CD4-positive, CD25-positive, alpha-beta regulatory T cell (primary cell): ENCODE measurements around the gene TMEM248. TPM values are rescaled to one million over a fixed set of nuclear protein-coding genes. Genes with fewer than 3 reads are reported as not detected.
A peak's percentile ranks its signal among the peaks of the same experiment; 100 is the strongest.
"Not testable (repeated sequence)": the region's sequence is repeated elsewhere in the genome, so short reads cannot be mapped to it uniquely, and the experiment has no call there.

ENCODE experiments used
- ATAC-seq, 2 donors: fragments of 150-1000 bp; cut with Tn5 transposase; one replicate each; pipeline ENCODE4 v1.10.0; 2021; ENCODE audit warnings: low read depth in 2 of 2, moderate number of reproducible peaks in 2 of 2, moderate library complexity in 1 of 2
- DNase-seq, 3 donors: peaks; one replicate each; pipeline versions ENCODE4 v3.0.0 to v3.0.0-alpha.2; 2012 to 2022; ENCODE audit warnings: mixed read lengths in 1 of 3
- H3K27ac ChIP-seq: one replicate; pipeline ENCODE4 v1.7.0; 2013; ENCODE audit warnings: mild to moderate bottlenecking, low read length; ENCODE audit not compliant: insufficient read depth, poor library complexity, severe bottlenecking
- H3K27me3 ChIP-seq: one replicate; pipeline ENCODE4 v1.7.0; 2013; ENCODE audit warnings: low read length; ENCODE audit not compliant: control insufficient read depth, insufficient read depth
- H3K36me3 ChIP-seq: one replicate; pipeline ENCODE4 v1.7.0; 2013; ENCODE audit warnings: mild to moderate bottlenecking, low read length, moderate library complexity; ENCODE audit not compliant: control insufficient read depth, insufficient read depth
- H3K4me1 ChIP-seq: 2 replicates; pipeline ENCODE4 v1.7.0; 2013; ENCODE audit warnings: mild to moderate bottlenecking, low read length; ENCODE audit not compliant: insufficient read depth, control insufficient read depth, poor library complexity, severe bottlenecking
- H3K4me3 ChIP-seq: one replicate; pipeline ENCODE4 v1.7.0; 2013; ENCODE audit warnings: low read depth, mild to moderate bottlenecking, low read length, moderate library complexity
- H3K9me3 ChIP-seq, 2 experiments: 1 replicate in 1 of 2; 2 replicates in 1 of 2; pipeline ENCODE4 v1.7.0; 2013; ENCODE audit warnings: low read length in 2 of 2, mild to moderate bottlenecking in 1 of 2, moderate library complexity in 1 of 2; ENCODE audit not compliant: control insufficient read depth in 2 of 2
- H3K27ac Mint-ChIP-seq, 3 donors: one replicate each; pipeline ENCODE4 v1.8.0; 2020 to 2022; ENCODE audit warnings: mild to moderate bottlenecking in 3 of 3, mixed read lengths in 3 of 3, moderate library complexity in 2 of 3
- H3K27me3 Mint-ChIP-seq: one replicate; pipeline ENCODE4 v1.8.0; 2022; ENCODE audit warnings: mild to moderate bottlenecking, mixed read lengths
- H3K36me3 Mint-ChIP-seq: one replicate; pipeline ENCODE4 v1.8.0; 2020; ENCODE audit warnings: mixed read lengths
- H3K4me1 Mint-ChIP-seq, 4 donors: one replicate each; pipeline ENCODE4 v1.8.0; 2020 to 2022; ENCODE audit warnings: mixed read lengths in 4 of 4, mild to moderate bottlenecking in 1 of 4
- H3K4me3 Mint-ChIP-seq, 4 donors: one replicate each; pipeline ENCODE4 v1.8.0; 2020 to 2022; ENCODE audit warnings: mild to moderate bottlenecking in 4 of 4, mixed read lengths in 4 of 4, moderate library complexity in 3 of 4
- H3K9me3 Mint-ChIP-seq, 7 donors: one replicate each; pipeline ENCODE4 v1.8.0; 2020 to 2022; ENCODE audit warnings: mixed read lengths in 7 of 7, mild to moderate bottlenecking in 3 of 7, moderate library complexity in 2 of 7
- polyA plus RNA-seq, 4 donors: library from polyadenylated mRNA; unstranded; fragments of 300-500 nt; fragmentation: Illumina TruSeq; gene quantifications; one replicate each; pipeline ENCODE4 v1.2.3, GENCODE V29; 2021
- total RNA-seq: library from RNA; stranded (reverse); gene quantifications from one replicate; pipeline ENCODE4 v1.2.3, GENCODE V29; 2022

The TMEM248 gene
- total and polyA plus RNA-seq, 5 donors from 2014 or later, result 87.3 to 152 (median 108) TPM

DNA sequence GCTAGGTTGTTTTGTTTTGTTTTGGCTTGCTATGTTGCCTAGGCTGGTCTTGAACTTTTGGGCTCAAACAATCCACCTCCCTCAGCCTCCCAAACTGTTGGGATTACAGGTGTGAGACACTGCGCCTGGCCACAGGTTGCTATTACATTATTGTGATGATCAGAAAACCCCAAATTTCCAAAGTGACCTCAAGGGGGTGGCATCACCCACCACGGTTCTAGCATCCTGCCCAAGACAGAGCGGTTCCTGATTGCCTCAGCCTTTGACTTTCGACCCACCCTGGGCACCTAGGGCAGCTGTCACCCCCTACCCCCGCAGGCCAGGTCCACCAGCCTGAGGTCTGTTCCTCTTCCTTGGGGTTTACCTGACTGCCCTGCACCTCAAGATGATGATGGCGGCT is 46.0 kb downstream of the TMEM248 start:
- Mint-ChIP-seq H3K36me3 (no peaks in the 10 kb centered on the region), H3K4me3 (no peak overlapping the region), H3K27me3 (no peaks in the 10 kb centered on the region), H3K4me1 (no peaks in the 10 kb centered on the region), H3K9me3 (peaks cover 0 to 1% (median 0%) of the 10 kb centered on the region in 7 donors), H3K27ac (no peak overlapping the region)
- Histone ChIP-seq H3K27ac (no peak overlapping the region), H3K4me1 (no peaks in the 10 kb centered on the region), H3K9me3 (no peaks in the 10 kb centered on the region), H3K27me3 (no peaks in the 10 kb centered on the region), H3K4me3 (no peak overlapping the region), H3K36me3 (no peaks in the 10 kb centered on the region)
- no peak for ATAC-seq
- DNase-seq, result no peak

DNA sequence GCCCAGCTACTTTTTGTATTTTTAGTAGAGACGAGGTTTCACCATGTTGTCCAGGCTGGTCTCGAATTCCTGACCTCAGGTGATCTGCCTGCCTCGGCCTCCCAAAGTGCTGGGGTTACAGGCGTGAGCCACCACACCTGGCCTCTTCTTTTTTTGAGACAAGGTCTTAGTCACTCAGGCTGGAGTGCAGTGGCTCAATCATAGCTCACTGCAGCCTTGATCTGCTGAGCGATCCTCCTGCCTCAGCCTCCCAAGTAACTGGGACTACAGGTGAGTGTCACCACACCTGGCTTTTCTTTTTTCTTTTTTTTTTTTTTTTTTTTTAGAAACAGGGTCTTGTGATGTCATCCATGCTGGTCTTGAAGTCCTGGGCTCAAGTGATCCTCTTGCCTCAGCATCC is 48.0 kb downstream of the TMEM248 start:
- H3K4me1 ChIP-seq, H3K27me3 Mint-ChIP-seq, H3K4me3 ChIP-seq, H3K36me3 Mint-ChIP-seq, H3K27me3 ChIP-seq, H3K4me1 Mint-ChIP-seq, H3K9me3 Mint-ChIP-seq, H3K9me3 ChIP-seq, ATAC-seq, H3K36me3 ChIP-seq, H3K27ac Mint-ChIP-seq, DNase-seq, H3K27ac ChIP-seq: not testable (repeated sequence)
- H3K4me3 Mint-ChIP-seq, result peak overlapping the region in 1 of 4 donors; percentile 38

DNA sequence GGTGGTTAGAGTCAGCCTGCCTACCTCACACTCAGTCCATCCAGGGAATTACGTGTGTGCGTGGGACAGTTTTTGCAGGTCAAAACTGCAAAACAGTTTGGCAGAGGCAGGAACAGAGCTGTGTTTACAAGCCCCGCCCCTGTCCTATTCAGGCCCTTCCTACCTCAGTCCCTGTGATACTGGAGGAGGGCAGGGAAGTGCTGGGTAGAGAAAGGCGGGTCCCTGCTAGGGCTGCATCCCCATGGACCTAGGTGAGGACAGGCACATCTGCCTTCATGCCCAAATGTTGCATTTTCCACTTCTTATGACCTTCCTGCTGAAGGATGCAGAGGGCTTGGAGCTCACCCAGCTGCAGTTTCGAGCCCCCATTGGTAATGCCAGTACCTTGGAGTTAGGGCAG is 49.3 kb downstream of the TMEM248 start:
- no peaks in the 10 kb centered on the region for H3K27me3 Mint-ChIP-seq
- no peaks in the 10 kb centered on the region for H3K4me1 Mint-ChIP-seq
- ATAC-seq (no peak), DNase-seq (no peak)
- H3K27ac Mint-ChIP-seq, result no peak overlapping the region
- Histone ChIP-seq H3K4me3 (no peak overlapping the region), H3K36me3 (no peaks in the 10 kb centered on the region), H3K4me1 (no peaks in the 10 kb centered on the region), H3K9me3 (no peaks in the 10 kb centered on the region), H3K27me3 (no peaks in the 10 kb centered on the region), H3K27ac (no peak overlapping the region)
- no peak overlapping the region for H3K4me3 Mint-ChIP-seq
- H3K9me3 Mint-ChIP-seq, result peaks cover 0 to 4% (median 0%) of the 10 kb centered on the region in 7 donors
- H3K36me3 Mint-ChIP-seq, result no peaks in the 10 kb centered on the region

DNA sequence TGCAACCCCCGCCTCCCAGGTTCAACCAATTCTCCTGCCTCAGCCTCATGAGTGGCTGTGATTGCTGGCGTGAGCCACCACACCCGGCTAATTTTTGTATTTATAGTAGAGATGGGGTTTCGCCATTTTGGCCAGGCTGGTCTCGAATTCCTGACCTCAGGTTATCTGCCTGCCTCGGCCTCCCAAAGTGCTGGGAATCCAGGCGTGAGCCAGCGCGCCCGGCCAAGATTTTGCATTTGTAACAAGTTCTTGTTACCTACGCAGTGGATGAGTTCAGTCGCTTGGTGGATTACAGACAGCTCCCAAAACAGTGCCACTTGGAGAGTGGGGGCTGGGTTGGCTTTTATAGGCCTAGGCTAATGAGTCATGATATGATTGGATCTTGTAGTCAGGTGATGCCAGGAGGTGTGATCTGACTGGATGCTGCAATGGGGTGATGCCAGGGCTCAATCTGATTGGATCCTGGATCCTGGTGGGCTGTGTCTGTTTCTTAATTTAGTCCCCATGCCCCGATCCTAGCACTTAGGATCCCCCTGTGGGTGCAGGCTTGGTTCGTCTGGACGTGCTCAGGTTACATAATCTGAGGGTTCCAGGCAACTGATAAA is 54.1 kb downstream of the TMEM248 start:
- Mint-ChIP-seq H3K36me3 (peaks cover under 1% of the 10 kb centered on the region), H3K9me3 (peaks cover 0 to 9% (median 2%) of the 10 kb centered on the region in 7 donors), H3K27ac (no peak overlapping the region), H3K4me3 (no peak overlapping the region), H3K27me3 (no peaks in the 10 kb centered on the region), H3K4me1 (no peaks in the 10 kb centered on the region)
- Histone ChIP-seq H3K36me3 (no peaks in the 10 kb centered on the region), H3K9me3 (peaks cover 0 to 4% of the 10 kb centered on the region in 2 experiments), H3K27me3 (no peaks in the 10 kb centered on the region), H3K27ac (no peak overlapping the region), H3K4me3 (no peak overlapping the region), H3K4me1 (no peaks in the 10 kb centered on the region)
- no peak for DNase-seq
- ATAC-seq, result no peak

DNA sequence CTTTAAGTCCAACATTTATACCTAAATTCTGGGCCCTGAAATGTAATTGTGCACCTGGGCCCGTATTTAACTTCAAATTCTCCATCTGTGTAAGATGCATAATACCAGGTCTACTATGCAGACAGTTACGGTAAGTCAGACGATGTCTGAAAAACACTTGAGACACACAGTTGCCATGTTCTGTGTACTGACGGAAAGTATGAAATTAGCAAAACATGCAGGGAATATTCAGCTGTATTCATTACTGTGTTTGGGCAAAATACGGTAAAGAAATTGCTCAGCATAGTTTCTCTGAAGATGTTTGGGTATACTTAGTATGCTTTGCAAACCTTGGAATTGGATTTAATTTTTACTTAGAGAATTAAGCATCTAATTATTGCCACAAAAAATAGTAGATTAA is 57.3 kb downstream of the TMEM248 start:
- H3K36me3 ChIP-seq, result not testable (repeated sequence)

DNA sequence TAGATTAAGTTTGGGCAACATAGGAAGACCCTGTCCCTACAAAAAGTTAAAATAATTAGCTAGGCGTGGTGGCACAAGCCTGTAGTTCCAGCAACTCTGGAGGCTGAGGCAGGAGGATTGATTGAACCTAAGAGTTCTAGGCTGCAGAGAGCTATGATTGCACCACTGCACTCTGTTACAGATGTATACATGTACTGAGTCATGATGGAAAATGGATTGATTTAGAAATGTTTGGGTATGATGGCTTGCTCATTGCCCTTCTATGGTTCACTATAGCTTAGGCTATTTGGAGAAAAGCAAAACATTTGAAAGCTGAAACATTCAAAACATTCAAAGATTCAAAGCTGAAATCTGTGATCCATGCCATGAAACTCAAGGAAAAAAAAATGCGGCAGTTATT is 58.0 kb downstream of the TMEM248 start:
- not testable (repeated sequence) for H3K27ac ChIP-seq, H3K4me1 ChIP-seq, H3K27me3 Mint-ChIP-seq, DNase-seq, H3K4me3 Mint-ChIP-seq, H3K36me3 Mint-ChIP-seq, H3K36me3 ChIP-seq, H3K27me3 ChIP-seq, H3K4me3 ChIP-seq, ATAC-seq, H3K4me1 Mint-ChIP-seq, H3K27ac Mint-ChIP-seq
- H3K9me3 ChIP-seq, result peaks cover 0 to 12% of the 10 kb centered on the region in 2 experiments
- H3K9me3 Mint-ChIP-seq, result peaks cover 0 to 18% (median 6%) of the 10 kb centered on the region in 7 donors

More for the DNA sequence above, 57.3 kb downstream of the TMEM248 start:
- not testable (repeated sequence) for H3K4me3 Mint-ChIP-seq, H3K4me1 ChIP-seq, H3K27me3 Mint-ChIP-seq, H3K27me3 ChIP-seq, ATAC-seq, H3K27ac ChIP-seq, H3K27ac Mint-ChIP-seq, H3K36me3 Mint-ChIP-seq, H3K4me1 Mint-ChIP-seq, DNase-seq, H3K4me3 ChIP-seq
- peaks cover 0 to 12% of the 10 kb centered on the region in 2 experiments for H3K9me3 ChIP-seq
- H3K9me3 Mint-ChIP-seq, result peaks cover 0 to 18% (median 6%) of the 10 kb centered on the region in 7 donors

DNA sequence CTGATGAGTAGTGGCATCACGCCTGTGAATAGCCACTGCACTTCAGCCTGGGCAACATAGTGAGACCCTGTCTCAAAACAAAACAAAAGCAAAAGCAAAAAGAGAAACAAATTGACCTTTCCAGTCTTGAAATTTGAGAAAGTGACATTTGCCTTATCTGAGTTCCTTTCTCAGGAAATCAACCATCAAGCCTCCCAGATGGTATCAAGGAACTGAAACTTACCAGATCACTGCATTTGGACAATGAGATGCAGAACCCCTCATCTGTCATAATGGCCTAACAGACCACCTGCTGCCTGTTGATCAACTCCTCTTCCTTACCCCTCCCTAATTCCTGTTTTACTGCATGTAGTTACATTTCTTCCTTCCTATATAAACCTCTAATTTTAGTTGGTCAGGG is 59.3 kb downstream of the TMEM248 start:
- Mint-ChIP-seq H3K9me3 (peaks cover 0 to 18% (median 6%) of the 10 kb centered on the region in 7 donors), H3K4me3 (peak overlapping the region in 1 of 4 donors; percentile 76)
- not testable (repeated sequence) for H3K4me1 ChIP-seq, H3K27ac Mint-ChIP-seq, H3K36me3 Mint-ChIP-seq, H3K27me3 Mint-ChIP-seq, DNase-seq, ATAC-seq, H3K27me3 ChIP-seq, H3K4me3 ChIP-seq, H3K36me3 ChIP-seq, H3K4me1 Mint-ChIP-seq, H3K27ac ChIP-seq
- H3K9me3 ChIP-seq, result peaks cover 0 to 12% of the 10 kb centered on the region in 2 experiments

DNA sequence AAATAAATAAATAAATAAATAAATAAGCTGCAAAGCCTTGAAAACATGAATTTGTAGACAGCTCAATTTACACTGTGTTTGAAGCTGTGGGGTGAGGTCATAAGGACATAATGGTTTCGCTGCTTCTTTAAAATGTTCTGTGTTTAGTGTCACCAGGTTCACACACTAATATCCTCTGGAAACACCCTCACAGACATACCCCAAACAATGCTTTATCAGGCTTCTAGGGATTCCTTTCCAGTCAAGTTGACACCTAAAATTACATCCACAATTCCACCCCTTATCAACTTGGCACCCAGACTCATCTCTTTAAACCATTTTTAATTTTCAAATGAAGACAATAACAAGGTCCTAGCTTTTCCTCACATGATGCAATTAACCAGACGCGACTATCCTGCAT is 68.5 kb downstream of the TMEM248 start:
- H3K27ac ChIP-seq, H3K27ac Mint-ChIP-seq, H3K4me3 Mint-ChIP-seq, ATAC-seq, H3K27me3 Mint-ChIP-seq, H3K4me3 ChIP-seq, H3K9me3 Mint-ChIP-seq, DNase-seq, H3K27me3 ChIP-seq, H3K9me3 ChIP-seq, H3K4me1 ChIP-seq: not testable (repeated sequence)
- H3K36me3 ChIP-seq, result peaks cover 32% of the 10 kb centered on the region
- Mint-ChIP-seq H3K36me3 (peaks cover 26% of the 10 kb centered on the region), H3K4me1 (peaks cover 8 to 28% (median 11%) of the 10 kb centered on the region in 4 donors)
